ENCODE data around the gene PPP2R5C.

The PPP2R5C gene

GRCh38 chr14:101926085-101926484 lies 164.6 kb downstream of the PPP2R5C start:
- no peak for DNase-seq

DNA sequence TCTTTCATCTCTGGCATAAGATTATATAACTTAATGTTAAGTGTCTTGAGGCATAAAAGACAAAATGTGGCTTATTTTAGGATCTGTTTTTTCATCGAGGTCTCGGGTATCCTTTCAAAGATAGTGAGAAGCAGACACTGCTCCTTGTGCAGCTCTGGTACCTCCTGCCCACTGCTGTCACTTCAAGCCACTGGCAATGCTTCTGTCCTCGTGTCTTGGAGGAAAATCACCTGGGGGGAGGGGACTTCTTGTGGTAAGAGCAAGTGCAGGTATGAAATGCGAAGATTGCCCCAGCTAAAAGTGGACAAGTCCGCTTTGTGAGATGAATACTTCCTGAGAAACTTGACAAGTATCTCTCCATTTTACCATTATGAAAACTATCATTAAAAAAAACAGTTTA lies 165.1 kb downstream of the PPP2R5C start:
- no peak for DNase-seq

DNA sequence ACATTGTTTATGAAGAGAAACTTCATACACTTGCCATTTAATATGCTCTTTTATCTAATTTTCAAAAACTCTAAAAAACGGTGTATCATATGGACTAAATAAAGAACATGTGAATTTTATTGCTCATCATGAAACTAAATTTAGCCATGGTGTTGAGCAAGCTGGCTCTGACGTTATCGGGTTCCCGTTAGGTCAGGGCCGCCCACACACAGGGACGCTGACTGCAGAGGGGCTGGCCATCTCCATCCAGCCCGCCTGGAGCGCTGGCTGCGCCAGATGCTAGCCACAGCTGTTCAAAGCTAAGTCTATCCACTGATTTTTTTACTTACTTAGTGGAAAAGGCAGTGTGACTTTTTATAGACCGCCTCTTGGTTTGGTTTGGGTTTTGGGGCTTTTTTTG lies 166.3 kb downstream of the PPP2R5C start:
- peak in 1 of 2 donors; percentile 26 for DNase-seq

- DNase-seq, result no peak
Measured at GRCh38 chr14:101928415-101928841, 166.9 kb downstream of the PPP2R5C start.

DNA sequence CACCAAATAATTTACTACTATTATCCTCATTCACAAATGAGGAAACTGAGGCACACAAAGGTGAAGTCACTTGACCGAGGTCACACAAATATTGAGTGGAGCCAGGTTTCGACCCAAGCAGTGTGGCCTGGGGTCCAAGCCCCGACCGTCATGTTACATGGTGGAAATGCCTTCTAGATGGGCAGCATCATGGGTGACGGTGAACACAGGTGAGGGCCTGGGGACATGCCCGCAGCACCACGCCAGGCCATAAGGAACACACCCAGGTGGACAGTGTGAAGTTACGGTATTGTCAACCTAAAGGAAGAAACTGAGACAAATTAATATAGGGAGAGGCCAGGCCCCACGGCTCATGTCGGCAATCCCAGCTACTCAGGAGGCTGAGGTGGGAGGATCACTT lies 167.6 kb downstream of the PPP2R5C start:
- no peak for DNase-seq

DNA sequence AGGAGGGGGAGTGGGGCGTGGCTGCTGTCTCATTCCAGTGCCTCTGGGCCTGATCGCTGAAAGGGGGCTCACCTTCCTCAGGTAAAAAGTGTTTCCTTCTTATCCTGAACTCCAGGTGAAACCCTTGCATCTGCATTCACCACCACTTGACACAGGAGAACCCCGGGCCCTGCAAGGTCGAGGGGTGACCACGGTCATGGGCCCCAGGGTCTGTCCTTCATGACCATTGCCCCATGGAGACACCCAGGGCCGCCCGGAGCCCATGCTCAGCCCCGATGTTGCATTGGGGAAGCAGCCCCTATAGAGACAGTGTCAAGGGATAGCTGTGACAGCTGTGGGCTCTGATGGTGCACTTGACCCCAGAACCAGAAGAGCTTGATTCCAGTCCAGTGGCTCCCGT lies 168.4 kb downstream of the PPP2R5C start:
- DNase-seq, result no peak

DNA sequence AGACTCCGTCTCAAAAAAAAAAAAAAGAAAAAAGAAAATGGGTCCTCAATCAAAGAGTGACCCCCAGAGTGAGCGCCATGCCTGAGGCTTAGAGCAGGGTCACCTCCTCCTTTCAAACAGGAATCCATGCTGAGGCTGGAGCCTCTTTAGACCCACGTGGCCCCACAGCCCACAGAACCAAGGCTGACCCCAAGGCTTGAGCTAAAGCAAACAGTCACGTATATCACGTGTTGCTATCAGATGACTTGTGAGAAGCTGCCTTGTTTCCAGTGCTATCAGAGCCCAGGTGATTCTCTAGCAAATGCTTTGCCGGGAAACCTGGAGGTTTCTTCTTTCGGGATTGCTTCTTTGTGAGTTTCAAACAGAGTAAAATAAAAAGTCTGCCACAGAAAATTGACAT lies 171.2 kb downstream of the PPP2R5C start:
- DNase-seq, result no peak

DNA sequence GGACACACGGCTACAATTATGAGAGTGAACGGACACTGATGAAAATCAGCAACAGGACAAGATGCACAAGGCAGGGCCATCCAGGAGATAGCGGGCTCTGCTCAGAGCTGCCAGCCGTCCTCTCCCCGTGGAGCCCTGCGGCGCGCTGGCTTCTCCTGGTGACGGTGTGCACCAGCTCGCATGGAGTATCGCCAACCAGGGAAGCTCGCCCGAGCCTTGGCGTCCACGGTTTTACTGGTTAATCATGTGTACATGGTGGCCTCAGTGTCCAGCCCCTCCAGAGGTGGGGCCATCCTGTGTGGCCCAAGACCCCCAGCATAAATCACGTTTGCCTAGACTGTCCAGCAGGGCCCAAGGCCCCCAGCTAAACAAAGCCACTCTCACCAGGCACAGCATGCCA lies 171.7 kb downstream of the PPP2R5C start:
- DNase-seq, result no peak

DNA sequence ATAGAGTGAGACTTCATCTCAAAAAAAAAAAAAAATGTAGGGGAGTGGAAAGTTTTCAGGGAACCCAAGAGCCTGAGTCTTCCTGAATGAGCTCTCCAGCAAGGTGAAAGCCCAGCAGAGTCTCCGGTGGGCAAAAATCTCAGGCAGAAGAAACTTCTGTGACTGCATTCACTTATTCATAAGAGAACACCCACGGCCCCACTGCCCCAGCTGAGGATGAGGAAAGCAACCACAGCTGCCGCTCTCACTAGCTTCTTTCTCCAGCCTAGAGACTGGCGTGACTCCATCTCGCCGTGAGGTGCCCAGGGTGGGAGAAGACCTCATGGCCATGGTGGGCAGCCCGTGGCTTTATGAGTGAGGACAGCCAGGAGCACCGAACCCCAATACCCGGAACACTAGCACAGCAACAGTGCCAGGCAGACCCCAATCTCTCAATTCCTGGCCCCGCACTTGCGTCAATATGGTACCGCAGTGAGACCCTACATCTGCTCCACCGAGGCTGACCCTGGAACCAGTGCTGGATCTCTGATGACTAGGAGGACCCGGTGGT lies 173.2 kb downstream of the PPP2R5C start:
- DNase-seq, result no peak

DNA sequence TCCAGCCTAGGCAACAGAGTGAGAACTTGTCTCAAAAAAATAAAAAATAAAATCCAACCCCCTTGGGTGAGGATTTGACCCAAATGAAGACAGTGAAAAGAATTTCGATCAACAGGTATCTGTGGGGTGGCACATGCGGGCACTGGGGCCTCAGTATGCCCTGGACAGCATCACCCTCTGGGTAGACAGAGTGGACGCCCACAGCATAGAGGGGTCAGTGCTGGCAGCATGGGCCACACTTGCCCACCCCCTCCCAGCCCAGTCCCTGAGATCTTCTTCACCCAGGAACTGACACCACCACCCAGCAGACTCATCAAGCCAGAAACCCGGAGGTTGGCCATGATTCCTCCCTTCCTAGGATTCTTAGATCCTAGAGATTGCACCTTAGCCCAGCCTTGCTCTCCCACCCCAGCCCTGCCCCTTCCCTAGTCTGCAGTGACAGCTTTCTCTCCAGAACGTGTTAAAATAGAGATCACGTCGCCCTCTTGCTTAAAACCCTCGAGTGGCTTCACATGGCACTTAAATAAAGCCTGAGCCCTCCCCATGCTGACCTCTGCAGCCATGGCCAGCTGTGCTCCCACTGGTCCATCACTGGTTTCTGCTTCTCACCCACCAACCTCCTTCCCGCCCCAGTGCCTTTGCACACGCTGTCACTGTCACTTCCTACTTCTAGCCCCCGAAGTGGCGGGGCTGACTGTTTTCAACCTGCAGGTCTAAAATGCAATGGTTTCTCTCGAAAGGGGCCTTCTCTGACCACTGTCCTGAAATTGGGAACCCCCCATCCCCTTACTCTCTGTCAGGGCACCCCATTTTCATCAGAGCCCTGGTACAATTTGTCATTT lies 176.6 kb downstream of the PPP2R5C start:
- no peak for DNase-seq

GRCh38 chr14:101939646-101940170 lies 178.2 kb downstream of the PPP2R5C start:
- no peak for DNase-seq

GRCh38 chr14:101944451-101944850 lies 182.9 kb downstream of the PPP2R5C start:
- DNase-seq, result no peak

DNA sequence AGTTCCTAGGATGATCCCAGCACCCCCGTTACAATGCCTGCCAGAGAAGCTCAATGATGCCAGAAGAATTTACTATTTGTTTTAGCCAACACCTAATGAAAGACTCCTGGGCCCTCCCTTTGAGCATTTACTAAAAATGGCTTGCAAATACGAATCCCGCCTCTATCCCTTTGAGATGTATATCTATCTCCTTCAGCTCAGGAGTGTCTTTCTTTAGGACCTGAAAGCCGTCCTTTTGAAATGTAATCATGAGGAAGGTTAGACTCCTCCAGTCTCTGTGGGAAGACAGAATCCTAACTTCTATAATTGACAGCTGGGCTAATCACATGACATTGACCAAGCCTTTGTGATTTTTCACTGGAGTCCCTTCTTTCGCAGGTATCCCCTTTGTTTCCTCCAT lies 183.7 kb downstream of the PPP2R5C start:
- no peak for DNase-seq

GRCh38 chr14:101947577-101947903 lies 186.0 kb downstream of the PPP2R5C start:
- DNase-seq, result peak in 1 of 2 donors; percentile 21

DNA sequence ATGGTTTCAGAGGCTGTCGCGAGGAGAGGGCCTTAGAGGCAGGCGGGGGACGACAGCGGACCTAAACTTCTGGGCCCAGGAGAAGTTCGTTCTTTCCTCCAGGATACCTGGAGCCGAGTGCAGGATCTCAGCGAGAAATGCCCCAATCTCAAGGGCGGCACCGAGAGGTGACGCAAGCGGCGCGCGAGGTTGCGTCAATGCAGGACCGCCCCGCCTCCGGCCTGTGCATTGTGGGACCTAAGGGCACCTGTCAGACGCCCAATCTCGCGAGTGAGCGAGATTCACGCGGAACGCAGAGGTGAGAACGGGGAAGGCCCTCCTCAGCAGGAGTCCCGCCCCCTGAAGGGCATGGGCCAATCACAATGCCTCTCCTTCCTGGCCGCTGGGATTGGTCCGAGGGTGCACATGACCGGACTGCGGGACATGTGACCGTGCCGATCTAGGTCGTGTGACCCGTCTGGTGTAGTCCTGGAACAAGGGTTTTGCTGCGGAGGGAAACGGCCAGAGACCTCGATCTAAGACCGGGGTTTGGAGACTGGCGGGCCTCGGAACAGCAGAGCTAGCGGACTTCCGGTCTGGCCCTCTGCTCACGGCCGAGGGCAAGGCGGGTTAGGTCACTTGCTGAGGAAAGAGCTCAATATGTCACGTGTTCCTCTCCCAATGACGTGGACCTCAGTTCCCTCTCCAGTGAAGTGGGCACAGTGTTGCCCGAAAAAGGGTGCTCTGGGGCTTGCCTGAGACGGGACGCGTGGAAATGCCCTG lies 186.6 kb downstream of the PPP2R5C start:
- DNase-seq, result peak; percentile 100

GRCh38 chr14:101948666-101949216 lies 187.2 kb downstream of the PPP2R5C start:
- DNase-seq, result no peak

- no peak for DNase-seq
Measured at GRCh38 chr14:101950100-101950499, 188.6 kb downstream of the PPP2R5C start.

DNA sequence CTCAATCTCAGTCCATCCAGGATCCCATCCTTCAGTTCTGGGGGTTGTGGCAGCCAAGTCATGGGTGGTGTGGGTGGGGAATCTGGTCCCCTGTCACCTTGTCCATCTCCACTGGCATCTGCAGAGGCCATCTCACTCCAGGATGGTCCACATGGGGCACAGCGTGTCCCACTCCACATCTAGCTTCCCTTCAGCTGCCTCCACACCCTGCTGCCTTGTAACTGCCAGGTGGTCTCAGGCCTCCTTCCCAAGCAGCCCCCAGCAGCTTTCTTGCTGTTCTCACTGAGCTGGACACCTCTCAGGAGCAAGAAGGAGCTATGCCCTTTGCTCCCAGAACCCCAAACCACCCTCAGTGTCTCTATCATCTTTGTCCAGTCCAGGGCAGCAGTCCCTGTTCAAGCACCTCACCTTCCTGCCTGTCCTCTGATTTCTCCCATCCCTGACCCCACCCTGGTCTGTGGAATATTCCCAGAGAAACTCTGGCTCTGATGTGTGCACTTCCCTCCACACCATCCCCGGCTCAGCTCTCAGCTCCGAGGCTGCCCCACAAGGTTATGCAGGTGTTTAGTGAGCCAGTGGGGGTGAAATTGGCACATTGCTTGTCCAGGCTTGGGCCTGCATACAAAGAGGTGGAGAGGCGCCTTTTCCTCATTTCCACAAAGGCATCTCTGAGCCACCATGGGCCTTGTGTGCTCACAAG lies 189.2 kb downstream of the PPP2R5C start:
- no peak for DNase-seq

DNA sequence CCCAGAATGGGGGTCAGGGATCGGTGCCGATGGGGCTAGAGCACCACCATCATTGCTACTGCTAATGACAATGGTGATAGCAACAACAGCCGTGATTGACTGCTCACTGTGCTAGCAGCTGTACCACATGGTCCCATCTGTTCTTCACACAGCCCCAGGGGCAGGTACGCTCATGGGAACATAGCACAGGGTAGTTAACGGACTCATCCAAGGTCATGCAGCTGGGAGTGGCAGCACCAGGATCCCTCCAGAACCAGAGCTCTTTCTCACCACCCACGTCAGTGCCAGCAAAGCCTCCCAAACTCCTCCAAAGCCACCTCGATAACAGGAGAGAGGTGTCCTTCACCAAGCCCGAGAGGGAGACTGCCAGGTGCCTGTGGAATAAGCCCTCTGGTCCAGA lies 191.6 kb downstream of the PPP2R5C start:
- no peak for DNase-seq

DNA sequence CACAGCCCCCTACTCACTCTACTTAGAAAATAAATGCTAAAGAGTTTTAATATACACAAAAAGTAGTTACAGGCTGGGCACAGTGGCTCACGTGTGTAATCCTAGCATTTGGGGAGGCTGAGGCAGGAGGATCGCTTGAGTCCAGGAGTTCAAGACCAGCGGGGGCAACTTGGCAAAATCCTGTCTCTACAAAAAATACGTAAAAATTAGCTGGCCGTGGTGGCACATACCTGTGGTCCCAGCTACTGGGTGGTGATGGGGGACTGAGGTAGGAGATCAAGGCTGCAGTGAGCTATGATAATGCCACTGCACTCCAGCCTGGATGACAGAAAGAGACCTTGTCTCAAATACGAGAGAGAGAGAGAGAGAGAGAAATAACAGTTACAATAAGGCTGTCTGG lies 193.0 kb downstream of the PPP2R5C start:
- DNase-seq, result no peak

- no peak for DNase-seq
Measured at GRCh38 chr14:101955695-101956161, 194.2 kb downstream of the PPP2R5C start.

DNA sequence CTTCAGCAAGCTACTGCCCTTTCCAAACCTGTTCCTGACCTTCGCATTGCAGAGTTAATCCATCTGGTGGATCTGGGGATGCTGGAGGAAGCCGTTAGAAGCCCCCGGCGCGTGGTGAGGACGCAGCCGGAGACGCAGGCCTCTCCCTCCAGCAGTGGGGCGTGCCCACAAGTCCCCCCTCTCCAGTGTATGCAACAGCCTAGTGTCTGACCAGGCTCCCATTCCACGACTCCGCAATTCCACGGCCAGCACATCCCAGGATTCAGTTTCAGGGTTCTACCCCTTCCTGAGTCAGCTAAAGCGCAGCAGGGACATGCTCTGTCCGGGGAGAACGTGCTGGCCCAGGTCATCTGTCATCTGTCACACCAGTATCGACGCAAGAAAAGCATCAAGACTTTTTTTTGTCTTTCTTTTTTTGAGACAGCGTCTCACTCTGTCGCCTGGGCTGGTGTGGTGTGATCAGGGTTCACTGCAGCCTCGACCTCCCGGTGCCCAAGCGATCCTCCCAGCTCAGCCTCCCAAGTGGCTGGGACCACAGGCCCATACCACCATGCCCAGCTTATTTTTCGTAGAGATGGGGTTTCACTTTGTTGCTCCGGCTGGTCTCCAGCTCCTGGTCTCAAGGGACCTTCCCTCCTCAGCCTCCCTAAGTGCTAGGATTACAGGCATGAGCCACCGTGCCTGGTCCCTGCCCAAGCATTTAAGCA lies 194.8 kb downstream of the PPP2R5C start:
- no peak for DNase-seq
